Kidney epithelial cell (primary cell): Measurements from ENCODE around the gene TNFSF12. TPM values are rescaled to one million over a fixed set of nuclear protein-coding genes. Genes with fewer than 3 reads are reported as not detected.

Experiments
- DNase-seq: peaks from one replicate; pipeline ENCODE4 v3.0.0-alpha.2; 2010; ENCODE audit warnings: low read depth
- H3K27me3 ChIP-seq: 2 replicates; pipeline ENCODE4 v1.6.0; 2011; ENCODE audit warnings: low read length; ENCODE audit not compliant: control insufficient read depth, insufficient read depth
- H3K36me3 ChIP-seq: 2 replicates; pipeline ENCODE4 v1.5.1; 2011; ENCODE audit warnings: low read length; ENCODE audit not compliant: control insufficient read depth, insufficient read depth
- H3K4me3 ChIP-seq: 2 replicates; pipeline ENCODE4 v1.5.1; 2011; ENCODE audit warnings: low read depth, mild to moderate bottlenecking, control low read depth, low read length
- CTCF ChIP-seq: IDR thresholded peaks from 2 replicates; pipeline ENCODE4 v1.5.1; 2011; ENCODE audit warnings: mild to moderate bottlenecking, moderate library complexity, low read length, control low read depth, inconsistent platforms; ENCODE audit not compliant: insufficient read depth, poor library complexity, severe bottlenecking
- total RNA-seq: library from RNA; depleted of rRNA; stranded (reverse); fragments of >200 nt; gene quantifications from 2 replicates; pipeline ENCODE4 v1.2.3, GENCODE V29; 2015

The TNFSF12 gene
- total RNA-seq, 1 donor from 2014 or later, result 9.0 TPM

- peak; percentile 57 for DNase-seq
- H3K36me3 ChIP-seq, result peaks cover 13% of the 10 kb centered on the region
- peak overlapping the region; percentile 82 for H3K4me3 ChIP-seq
- TF ChIP-seq CTCF, result no peak
- H3K27me3 ChIP-seq, result no peaks in the 10 kb centered on the region
These were observed 24.6 kb downstream of the TNFSF12 start for GRCh38 chr17:7573324-7574080.

- no peak for TF ChIP-seq CTCF
- H3K4me3 ChIP-seq, result peak overlapping the region; percentile 82
- H3K27me3 ChIP-seq, result no peaks in the 10 kb centered on the region
- peaks cover 13% of the 10 kb centered on the region for H3K36me3 ChIP-seq
- no peak for DNase-seq
These were observed 25.5 kb downstream of the TNFSF12 start for GRCh38 chr17:7574176-7574953.

GRCh38 chr17:7575481-7575883, 26.6 kb downstream of the TNFSF12 start:
- Histone ChIP-seq H3K27me3 (no peaks in the 10 kb centered on the region), H3K4me3 (no peak overlapping the region), H3K36me3 (peaks cover 13% of the 10 kb centered on the region)
- no peak for DNase-seq
- TF ChIP-seq CTCF, result no peak

GRCh38 chr17:7575959-7576358, 27.1 kb downstream of the TNFSF12 start:
- DNase-seq, result no peak
- TF ChIP-seq CTCF, result no peak
- no peak overlapping the region for H3K4me3 ChIP-seq
- H3K36me3 ChIP-seq, result peaks cover 13% of the 10 kb centered on the region
- no peaks in the 10 kb centered on the region for H3K27me3 ChIP-seq

- no peaks in the 10 kb centered on the region for H3K27me3 ChIP-seq
- H3K36me3 ChIP-seq, result peaks cover 13% of the 10 kb centered on the region
- TF ChIP-seq CTCF, result no peak
- no peak for DNase-seq
- H3K4me3 ChIP-seq, result no peak overlapping the region
These were observed 27.6 kb downstream of the TNFSF12 start for GRCh38 chr17:7576432-7576937.
